HepG2 (cell line): Measurements from ENCODE around the gene TAF12. TPM values are rescaled to one million over a fixed set of nuclear protein-coding genes. Genes with fewer than 3 reads are reported as not detected.

ENCODE experiments used
- CREM ChIP-seq, 2 experiments: sonication (generic) in 1 of 2; formaldehyde crosslinking in 1 of 2; IDR thresholded peaks; 2 replicates each; pipeline versions ENCODE4 v1.4.0 to v1.6.1; 2016 to 2020; ENCODE audit warnings: antibody characterized with exemption in 1 of 2, mild to moderate bottlenecking in 1 of 2, missing genetic modification reagents in 1 of 2
- HNF4A ChIP-seq: sonication (generic); formaldehyde crosslinking; IDR thresholded peaks from 2 replicates; pipeline ENCODE4 v1.4.0; 2020; ENCODE audit warnings: missing genetic modification reagents
- HOXA5 ChIP-seq: sonication (generic); formaldehyde crosslinking; IDR thresholded peaks from 2 replicates; pipeline ENCODE4 v1.4.0; 2020; ENCODE audit warnings: missing genetic modification reagents
- IRF2 ChIP-seq: IDR thresholded peaks from 2 replicates; pipeline ENCODE4 v1.6.1; 2018; ENCODE audit warnings: missing genetic modification reagents, missing compliant biosample characterization
- KDM5A ChIP-seq: fragments of 200-600 bp; sonication (generic); IDR thresholded peaks from 2 replicates; pipeline ENCODE4 v1.7.0; 2018; ENCODE audit warnings: antibody characterized with exemption, mild to moderate bottlenecking, low read length, borderline replicate concordance
- NFATC3 ChIP-seq: sonication (generic); formaldehyde crosslinking; IDR thresholded peaks from 2 replicates; pipeline ENCODE4 v1.5.1; 2020; ENCODE audit warnings: mild to moderate bottlenecking, missing genetic modification reagents
- NR2F6 ChIP-seq, 2 experiments: IDR thresholded peaks; 2 replicates each; pipeline ENCODE4 v1.6.1; 2016; ENCODE audit warnings: antibody characterized with exemption in 1 of 2, mild to moderate bottlenecking in 1 of 2
- PRMT3 ChIP-seq: sonication (generic); formaldehyde crosslinking; IDR thresholded peaks from 2 replicates; pipeline ENCODE4 v1.8.1; 2022; ENCODE audit warnings: low read depth, mild to moderate bottlenecking, moderate library complexity, missing genetic modification reagents, borderline replicate concordance
- TEAD3 ChIP-seq: optimal IDR thresholded peaks from 2 replicates; pipeline ENCODE3; 2016; ENCODE audit warnings: borderline replicate concordance
- ZNF660 ChIP-seq: sonication (generic); formaldehyde crosslinking; IDR thresholded peaks from 2 replicates; pipeline ENCODE4 v1.5.1; 2020; ENCODE audit warnings: mild to moderate bottlenecking, low read depth, missing genetic modification reagents, borderline replicate concordance
- ZNF781 ChIP-seq: sonication (generic); formaldehyde crosslinking; IDR thresholded peaks from 2 replicates; pipeline ENCODE4 v1.5.1; 2020; ENCODE audit warnings: borderline replicate concordance, mild to moderate bottlenecking, missing genetic modification reagents; ENCODE audit errors: not compliant biosample characterization
- ZNF782 ChIP-seq: sonication (generic); formaldehyde crosslinking; IDR thresholded peaks from 2 replicates; pipeline ENCODE4 v1.4.0; 2020; ENCODE audit warnings: missing genetic modification reagents, mild to moderate bottlenecking, borderline replicate concordance
- polyA plus RNA-seq, 8 experiments: library from polyadenylated mRNA; depleted of rRNA in 3 of 8; stranded (reverse) in 7 of 8; unstranded in 1 of 8; fragments of >200 nt; fragmentation: Illumina TruSeq in 4 of 8; extraction: Trizol in 4 of 8; gene quantifications; 2 replicates each; pipeline versions ENCODE4 v1.2.1 to v1.2.3, GENCODE V29; 2011 to 2016; ENCODE audit warnings: low read depth in 4 of 8, missing spikeins in 1 of 8, mixed read lengths in 1 of 8; ENCODE audit not compliant: insufficient read depth in 1 of 8
- total RNA-seq, 5 experiments: library from RNA; depleted of rRNA; stranded (reverse); fragments of >200 nt; fragmentation: Illumina TruSeq; extraction: Trizol; gene quantifications; 2 replicates each; pipeline ENCODE4 v1.2.3, GENCODE V29; 2016; ENCODE audit warnings: low read depth in 1 of 5
- TF ChIP-seq, protein P1 (sequence below): sonication (generic); formaldehyde crosslinking; IDR thresholded peaks from 2 replicates; pipeline ENCODE4 v1.9.0; 2021; ENCODE audit warnings: missing genetic modification reagents, borderline replicate concordance
- TF ChIP-seq, protein P2 (sequence below): sonication (generic); formaldehyde crosslinking; IDR thresholded peaks from 2 replicates; pipeline ENCODE4 v1.5.0; 2020; ENCODE audit warnings: mild to moderate bottlenecking, missing genetic modification reagents, borderline replicate concordance
- TF ChIP-seq, protein P3 (sequence below): sonication (generic); formaldehyde crosslinking; IDR thresholded peaks from 2 replicates; pipeline ENCODE4 v1.4.0; 2020; ENCODE audit warnings: missing genetic modification reagents, borderline replicate concordance

TAF12 gene
- total and polyA plus RNA-seq, 2 of the 13 experiments (the other 11 are each of a cell fraction or from before 2014, with no cell fraction given) = 16.3 to 17.1 TPM

DNA sequence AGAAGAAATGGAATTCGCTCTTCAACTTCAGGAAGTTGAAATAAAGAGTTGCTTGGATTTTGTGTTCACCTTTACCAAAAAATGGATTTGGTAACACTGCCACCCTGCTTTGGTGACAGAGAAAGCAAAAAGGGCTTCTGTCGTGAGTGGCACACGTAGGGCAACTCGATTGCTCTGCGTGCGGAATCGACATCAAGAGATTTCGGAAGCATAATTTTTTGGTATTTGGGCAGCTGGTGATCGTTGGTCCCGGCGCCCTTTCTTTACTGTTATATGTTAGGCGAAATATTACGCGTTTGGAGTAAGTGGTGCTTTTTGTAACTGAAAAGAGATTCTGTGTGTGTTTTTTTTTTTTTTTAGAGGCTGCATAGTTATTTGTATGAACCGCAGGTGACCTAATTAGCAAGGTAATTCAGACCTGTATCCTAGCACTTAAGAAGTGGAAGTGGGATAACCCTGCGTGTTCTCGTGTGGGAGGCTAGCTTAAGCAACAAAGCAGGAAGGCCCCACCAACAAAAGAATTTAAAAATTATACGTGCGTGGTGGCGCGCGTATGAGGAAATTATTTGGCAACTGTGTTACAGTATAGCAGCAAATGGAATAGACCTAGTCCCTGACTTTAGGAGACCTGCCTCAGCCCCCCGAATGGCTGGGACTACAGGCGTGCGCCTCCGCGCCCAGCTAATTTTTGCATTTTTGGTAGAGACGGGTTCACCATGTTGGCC lies 5.8 kb upstream of the TAF12 start, which contains the start of gene RNU11 (continued):
- TF ChIP-seq, protein P1, sequence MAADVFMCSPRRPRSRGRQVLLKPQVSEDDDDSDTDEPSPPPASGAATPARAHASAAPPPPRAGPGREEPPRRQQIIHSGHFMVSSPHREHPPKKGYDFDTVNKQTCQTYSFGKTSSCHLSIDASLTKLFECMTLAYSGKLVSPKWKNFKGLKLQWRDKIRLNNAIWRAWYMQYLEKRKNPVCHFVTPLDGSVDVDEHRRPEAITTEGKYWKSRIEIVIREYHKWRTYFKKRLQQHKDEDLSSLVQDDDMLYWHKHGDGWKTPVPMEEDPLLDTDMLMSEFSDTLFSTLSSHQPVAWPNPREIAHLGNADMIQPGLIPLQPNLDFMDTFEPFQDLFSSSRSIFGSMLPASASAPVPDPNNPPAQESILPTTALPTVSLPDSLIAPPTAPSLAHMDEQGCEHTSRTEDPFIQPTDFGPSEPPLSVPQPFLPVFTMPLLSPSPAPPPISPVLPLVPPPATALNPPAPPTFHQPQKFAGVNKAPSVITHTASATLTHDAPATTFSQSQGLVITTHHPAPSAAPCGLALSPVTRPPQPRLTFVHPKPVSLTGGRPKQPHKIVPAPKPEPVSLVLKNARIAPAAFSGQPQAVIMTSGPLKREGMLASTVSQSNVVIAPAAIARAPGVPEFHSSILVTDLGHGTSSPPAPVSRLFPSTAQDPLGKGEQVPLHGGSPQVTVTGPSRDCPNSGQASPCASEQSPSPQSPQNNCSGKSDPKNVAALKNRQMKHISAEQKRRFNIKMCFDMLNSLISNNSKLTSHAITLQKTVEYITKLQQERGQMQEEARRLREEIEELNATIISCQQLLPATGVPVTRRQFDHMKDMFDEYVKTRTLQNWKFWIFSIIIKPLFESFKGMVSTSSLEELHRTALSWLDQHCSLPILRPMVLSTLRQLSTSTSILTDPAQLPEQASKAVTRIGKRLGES (CRISPR knock-in tag) = peak; percentile 93
- TF ChIP-seq ZNF660 (CRISPR knock-in tag) (no peak), ZNF782 (CRISPR knock-in tag) (no peak), NR2F6 (IDR thresholded peaks at IDR 0.05) (no peak; the same call in 1 of the 2 replicates), NR2F6 (CRISPR knock-in tag; IDR thresholded peaks at IDR 0.05) (no peak; the same call in 1 of the 2 replicates), ZNF781 (no peak), KDM5A (no peak), TEAD3 (CRISPR knock-in tag) (peak; percentile 77), IRF2 (peak; percentile 98), PRMT3 (peak; percentile 88; the same call in 1 of the 2 replicates), HNF4A (CRISPR knock-in tag) (peak; percentile 72), HOXA5 (CRISPR knock-in tag) (peak; percentile 86), NFATC3 (CRISPR knock-in tag) (no peak), CREM (IDR thresholded peaks at IDR 0.05) (peak; percentile 91), CREM (CRISPR knock-in tag; IDR thresholded peaks at IDR 0.05) (peak; percentile 39; the same call in 1 of the 2 replicates)
- TF ChIP-seq, protein P2, sequence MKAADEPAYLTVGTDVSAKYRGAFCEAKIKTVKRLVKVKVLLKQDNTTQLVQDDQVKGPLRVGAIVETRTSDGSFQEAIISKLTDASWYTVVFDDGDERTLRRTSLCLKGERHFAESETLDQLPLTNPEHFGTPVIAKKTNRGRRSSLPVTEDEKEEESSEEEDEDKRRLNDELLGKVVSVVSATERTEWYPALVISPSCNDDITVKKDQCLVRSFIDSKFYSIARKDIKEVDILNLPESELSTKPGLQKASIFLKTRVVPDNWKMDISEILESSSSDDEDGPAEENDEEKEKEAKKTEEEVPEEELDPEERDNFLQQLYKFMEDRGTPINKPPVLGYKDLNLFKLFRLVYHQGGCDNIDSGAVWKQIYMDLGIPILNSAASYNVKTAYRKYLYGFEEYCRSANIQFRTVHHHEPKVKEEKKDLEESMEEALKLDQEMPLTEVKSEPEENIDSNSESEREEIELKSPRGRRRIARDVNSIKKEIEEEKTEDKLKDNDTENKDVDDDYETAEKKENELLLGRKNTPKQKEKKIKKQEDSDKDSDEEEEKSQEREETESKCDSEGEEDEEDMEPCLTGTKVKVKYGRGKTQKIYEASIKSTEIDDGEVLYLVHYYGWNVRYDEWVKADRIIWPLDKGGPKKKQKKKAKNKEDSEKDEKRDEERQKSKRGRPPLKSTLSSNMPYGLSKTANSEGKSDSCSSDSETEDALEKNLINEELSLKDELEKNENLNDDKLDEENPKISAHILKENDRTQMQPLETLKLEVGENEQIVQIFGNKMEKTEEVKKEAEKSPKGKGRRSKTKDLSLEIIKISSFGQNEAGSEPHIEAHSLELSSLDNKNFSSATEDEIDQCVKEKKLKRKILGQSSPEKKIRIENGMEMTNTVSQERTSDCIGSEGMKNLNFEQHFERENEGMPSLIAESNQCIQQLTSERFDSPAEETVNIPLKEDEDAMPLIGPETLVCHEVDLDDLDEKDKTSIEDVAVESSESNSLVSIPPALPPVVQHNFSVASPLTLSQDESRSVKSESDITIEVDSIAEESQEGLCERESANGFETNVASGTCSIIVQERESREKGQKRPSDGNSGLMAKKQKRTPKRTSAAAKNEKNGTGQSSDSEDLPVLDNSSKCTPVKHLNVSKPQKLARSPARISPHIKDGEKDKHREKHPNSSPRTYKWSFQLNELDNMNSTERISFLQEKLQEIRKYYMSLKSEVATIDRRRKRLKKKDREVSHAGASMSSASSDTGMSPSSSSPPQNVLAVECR (CRISPR knock-in tag) = peak; percentile 50; the same call in 1 of the 2 replicates
- TF ChIP-seq, protein P3, sequence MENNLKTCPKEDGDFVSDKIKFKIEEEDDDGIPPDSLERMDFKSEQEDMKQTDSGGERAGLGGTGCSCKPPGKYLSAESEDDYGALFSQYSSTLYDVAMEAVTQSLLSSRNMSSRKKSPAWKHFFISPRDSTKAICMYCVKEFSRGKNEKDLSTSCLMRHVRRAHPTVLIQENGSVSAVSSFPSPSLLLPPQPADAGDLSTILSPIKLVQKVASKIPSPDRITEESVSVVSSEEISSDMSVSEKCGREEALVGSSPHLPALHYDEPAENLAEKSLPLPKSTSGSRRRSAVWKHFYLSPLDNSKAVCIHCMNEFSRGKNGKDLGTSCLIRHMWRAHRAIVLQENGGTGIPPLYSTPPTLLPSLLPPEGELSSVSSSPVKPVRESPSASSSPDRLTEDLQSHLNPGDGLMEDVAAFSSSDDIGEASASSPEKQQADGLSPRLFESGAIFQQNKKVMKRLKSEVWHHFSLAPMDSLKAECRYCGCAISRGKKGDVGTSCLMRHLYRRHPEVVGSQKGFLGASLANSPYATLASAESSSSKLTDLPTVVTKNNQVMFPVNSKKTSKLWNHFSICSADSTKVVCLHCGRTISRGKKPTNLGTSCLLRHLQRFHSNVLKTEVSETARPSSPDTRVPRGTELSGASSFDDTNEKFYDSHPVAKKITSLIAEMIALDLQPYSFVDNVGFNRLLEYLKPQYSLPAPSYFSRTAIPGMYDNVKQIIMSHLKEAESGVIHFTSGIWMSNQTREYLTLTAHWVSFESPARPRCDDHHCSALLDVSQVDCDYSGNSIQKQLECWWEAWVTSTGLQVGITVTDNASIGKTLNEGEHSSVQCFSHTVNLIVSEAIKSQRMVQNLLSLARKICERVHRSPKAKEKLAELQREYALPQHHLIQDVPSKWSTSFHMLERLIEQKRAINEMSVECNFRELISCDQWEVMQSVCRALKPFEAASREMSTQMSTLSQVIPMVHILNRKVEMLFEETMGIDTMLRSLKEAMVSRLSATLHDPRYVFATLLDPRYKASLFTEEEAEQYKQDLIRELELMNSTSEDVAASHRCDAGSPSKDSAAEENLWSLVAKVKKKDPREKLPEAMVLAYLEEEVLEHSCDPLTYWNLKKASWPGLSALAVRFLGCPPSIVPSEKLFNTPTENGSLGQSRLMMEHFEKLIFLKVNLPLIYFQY (CRISPR knock-in tag) = 0 out of 2 replicates have a peak, but pooled peaks have one; percentile 74
